Measurements from ENCODE around the gene MARCO.
"Not testable (repeated sequence)": the region's sequence is repeated elsewhere in the genome, so short reads cannot be mapped to it uniquely, and the experiment has no call there.

DNA sequence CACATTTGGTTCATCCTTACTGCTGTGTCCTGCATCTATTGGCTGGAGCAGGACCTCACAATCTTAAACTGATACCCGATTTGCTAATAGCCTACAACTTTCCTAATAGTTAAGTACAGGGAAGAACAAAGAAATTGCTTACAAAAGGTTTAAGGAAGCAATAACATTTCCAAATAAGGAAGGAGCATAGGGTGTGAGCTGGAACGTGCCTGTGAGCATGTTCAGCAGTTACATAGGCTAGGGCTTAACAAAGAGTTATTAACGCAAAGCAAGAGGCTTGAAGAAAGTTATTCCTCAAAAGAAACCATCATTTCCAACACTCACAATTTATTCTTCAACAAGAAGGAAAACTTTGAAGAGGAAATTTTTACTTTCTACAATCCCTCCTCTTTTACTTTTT lies 6.3 kb downstream of the MARCO start:
- TF ChIP-seq, protein P1, sequence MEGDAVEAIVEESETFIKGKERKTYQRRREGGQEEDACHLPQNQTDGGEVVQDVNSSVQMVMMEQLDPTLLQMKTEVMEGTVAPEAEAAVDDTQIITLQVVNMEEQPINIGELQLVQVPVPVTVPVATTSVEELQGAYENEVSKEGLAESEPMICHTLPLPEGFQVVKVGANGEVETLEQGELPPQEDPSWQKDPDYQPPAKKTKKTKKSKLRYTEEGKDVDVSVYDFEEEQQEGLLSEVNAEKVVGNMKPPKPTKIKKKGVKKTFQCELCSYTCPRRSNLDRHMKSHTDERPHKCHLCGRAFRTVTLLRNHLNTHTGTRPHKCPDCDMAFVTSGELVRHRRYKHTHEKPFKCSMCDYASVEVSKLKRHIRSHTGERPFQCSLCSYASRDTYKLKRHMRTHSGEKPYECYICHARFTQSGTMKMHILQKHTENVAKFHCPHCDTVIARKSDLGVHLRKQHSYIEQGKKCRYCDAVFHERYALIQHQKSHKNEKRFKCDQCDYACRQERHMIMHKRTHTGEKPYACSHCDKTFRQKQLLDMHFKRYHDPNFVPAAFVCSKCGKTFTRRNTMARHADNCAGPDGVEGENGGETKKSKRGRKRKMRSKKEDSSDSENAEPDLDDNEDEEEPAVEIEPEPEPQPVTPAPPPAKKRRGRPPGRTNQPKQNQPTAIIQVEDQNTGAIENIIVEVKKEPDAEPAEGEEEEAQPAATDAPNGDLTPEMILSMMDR (IDR thresholded peaks at IDR 0.05 in 8 of 11, conservative IDR thresholded peaks at IDR 0.05 in 3 of 11) = not testable (repeated sequence)
- TF ChIP-seq POLR2A, POLR2AphosphoS5 (IDR thresholded peaks at IDR 0.05): not testable (repeated sequence)

Measured in spleen (tissue), 7 donors.